ENCODE results near the gene ASPSCR1.
"Not testable (repeated sequence)": the region's sequence is repeated elsewhere in the genome, so short reads cannot be mapped to it uniquely, and the experiment has no call there.

Gene ASPSCR1

DNA sequence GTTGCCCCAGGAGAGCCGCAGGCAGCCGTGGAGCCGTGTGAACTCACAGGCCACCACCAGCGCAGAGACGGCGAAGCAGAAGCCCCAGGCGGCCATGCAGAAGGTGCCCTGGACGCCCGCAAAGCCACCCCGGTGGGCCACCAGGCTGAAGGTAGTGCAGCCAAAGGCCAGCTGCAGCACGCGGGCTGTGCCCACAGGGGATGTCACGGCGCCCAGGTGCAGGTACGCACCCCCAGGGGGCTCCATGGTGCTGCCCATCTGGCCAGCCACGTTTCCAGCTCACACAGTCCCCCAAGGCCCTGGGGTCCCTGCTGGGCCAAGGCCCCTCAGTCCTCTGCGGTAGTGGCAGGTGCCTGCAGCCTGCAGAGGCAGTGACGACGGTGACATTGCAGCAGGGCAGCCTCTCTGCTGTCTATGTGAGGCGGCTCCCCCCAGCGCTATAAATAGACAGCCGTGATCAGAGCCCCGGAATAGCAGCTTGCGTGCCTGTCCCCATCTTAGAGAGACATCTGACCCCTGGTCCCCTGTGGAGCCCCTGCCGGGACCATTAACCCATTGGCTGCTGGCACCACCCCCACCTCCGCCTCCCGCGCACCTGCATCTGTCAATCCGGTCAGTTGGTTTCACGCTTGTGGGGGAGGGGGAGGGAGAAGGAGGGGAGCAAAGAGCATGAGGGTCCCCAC, 35.8 kb upstream of the ASPSCR1 start:
- no peak for DNase-seq (ENCODE audit: low read depth in 1 of 2, low spot score in 1 of 2)

DNA sequence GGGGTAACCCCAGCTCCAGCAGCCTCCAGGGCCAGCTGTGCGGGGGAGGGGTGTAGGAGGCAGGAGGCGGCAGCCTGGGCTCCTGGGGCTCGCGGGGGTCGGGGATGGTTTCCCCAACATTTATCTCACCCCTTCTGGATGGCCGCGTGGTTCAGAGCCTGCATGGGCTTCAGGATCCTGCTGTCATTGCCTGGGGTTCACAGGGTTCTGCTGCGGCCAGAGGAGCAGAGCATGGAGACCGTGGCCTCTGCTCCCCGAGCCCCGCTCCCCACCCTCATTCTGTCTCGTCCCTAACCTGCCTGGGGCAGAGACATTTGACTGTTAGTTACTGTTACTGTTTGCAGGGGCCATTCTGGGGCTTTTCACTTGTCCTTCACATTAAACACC, 35.3 kb upstream of the ASPSCR1 start:
- DNase-seq (ENCODE audit: low read depth in 1 of 2, low spot score in 1 of 2): no peak

DNA sequence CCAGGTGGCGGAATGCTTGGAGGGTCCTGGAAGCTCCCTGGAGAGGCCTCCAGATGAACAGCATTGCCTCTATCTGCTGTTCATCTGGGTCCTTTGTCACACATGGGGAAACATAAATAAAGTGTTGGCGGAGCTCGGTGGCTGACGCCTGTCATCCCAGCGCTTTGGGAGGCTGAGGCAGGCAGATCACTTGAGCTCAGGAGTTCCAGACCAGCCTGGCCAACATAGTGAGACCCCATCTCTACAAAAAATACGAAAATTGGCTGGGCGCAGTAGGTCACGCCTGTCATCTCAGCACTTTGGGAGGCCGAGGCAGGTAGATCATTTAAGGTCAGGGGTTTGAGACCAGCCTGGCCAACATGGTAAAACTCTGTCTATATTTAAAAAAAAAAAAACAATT, 32.6 kb upstream of the ASPSCR1 start:
- DNase-seq (ENCODE audit: low read depth in 1 of 2, low spot score in 1 of 2): no peak

DNA sequence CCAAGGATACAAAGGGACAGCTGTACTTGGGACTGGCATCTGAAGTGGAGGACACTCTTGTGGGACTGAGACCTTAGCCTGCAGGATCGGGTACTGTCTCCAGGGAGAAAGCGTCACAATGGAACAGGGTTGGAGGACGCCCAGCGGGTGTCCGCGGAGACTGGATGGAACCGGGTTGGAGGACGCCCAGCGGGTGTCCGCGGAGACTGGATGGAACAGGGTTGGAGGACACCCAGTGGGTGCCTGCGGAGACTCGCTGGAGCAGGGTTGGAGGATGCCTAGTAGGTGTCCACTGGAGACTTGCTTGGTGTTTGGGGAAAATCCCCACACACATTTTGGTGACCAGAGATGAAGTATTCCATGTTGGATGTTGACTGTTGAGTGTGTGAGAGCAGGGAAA, 30.2 kb upstream of the ASPSCR1 start, which contains the start of gene MYADML2:
Gene MYADML2 (minus strand): TSS at position 45 of the 400 bp plus-strand sequence. CDS start 5,492 bp downstream, outside the sequence.
- no peak for DNase-seq (ENCODE audit: low read depth in 1 of 2, low spot score in 1 of 2)

DNA sequence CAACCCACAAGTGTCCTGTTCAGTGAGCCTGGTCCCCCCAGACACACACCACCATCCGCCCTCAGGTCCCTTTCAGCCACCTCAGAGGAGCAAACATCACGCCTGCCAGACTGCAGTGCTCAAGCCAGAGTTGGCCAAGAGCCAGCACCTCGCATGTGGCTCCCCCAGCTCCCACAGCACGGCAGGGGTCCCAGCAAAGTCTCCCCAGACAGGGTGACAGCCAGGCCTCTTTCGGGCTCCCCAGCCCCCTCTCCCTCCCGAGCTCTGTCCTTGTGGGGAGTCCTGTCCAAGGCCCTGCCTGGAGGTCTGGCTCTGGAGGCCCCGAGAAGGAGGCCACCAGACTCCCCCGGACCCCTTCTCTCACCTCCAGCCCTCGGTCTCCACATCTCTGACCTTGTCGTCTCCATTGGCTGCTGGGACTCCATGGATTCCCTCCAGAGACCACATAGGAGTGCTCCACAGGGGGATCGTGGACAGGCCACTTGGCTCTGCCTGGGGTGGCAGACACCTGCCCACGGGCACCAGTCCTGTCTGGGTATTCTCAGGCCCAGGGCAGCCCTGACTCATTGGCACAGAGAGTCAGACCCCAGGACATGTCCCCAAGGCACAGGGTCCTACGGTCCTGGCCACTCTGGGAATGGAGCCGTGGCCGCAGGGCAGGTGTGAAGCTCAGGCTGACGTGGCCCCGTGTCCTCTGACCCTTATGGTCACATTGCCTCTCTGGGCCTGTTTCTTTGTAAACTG, 28.6 kb upstream of the ASPSCR1 start:
- no peak for DNase-seq (ENCODE audit: low read depth in 1 of 2, low spot score in 1 of 2)

DNA sequence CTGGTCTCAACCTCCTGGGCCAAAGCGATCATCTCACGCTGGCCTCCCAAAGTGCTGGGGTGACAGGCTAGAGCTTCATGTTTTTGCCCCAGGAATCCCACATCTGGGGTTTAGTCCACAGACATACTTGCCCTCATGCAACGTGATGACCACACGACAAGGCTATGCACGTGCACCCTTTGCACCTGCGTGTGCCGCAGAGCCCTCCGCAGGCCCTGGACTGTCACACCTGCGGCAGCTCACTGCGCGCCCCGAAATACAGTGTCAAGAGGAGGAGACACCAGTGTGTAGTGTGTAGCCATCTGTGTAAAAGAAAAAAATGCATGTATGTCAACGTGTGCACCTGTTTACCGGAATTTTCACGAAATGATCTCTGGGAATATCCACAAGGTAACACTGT, 26.9 kb upstream of the ASPSCR1 start:
- no peak for DNase-seq (ENCODE audit: low read depth in 1 of 2, low spot score in 1 of 2)

DNA sequence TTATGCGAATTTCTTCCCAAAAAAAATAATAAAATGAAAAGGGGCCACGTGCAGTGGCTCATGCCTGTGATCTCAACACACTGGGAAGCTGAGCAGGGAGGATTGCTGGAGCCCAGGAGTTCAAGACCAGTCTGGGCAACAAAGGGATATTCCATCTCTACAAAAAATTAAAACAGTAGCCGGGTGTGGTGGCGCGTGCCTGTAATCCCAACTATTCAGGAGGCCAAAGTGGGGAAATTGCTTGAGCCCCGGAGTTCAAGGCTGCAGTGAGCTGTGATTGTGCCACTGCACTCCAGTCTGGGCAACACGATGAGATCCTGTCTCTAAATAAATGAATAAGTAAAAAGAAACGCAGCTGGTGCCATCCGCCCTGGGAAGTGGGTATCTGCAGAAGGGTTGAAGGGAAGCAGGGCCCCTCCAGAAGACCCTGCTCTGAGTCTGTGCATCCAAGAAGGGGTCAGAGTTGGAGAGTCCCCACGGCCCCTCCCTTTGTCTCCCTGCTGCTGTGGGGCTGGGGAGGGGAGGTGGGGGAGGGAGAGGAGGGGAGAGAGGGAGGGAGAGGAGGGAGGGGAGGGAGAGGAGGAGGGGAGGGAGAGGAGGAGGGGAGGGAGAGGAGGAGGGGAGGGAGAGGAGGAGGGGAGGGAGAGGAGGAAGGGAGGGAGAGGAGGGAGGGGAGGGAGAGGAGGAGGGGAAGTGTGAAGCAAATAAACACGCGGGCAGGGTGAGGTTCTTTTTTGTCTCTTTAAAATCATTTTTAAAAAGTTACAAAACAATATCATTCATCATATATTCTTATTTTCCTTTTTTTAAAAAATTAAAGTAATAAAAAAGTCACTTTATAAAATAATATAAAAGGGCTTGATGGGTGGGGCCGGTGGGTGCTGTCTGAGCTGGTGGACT, 25.4 kb upstream of the ASPSCR1 start:
- DNase-seq (ENCODE audit: low read depth in 1 of 2, low spot score in 1 of 2): no peak

DNA sequence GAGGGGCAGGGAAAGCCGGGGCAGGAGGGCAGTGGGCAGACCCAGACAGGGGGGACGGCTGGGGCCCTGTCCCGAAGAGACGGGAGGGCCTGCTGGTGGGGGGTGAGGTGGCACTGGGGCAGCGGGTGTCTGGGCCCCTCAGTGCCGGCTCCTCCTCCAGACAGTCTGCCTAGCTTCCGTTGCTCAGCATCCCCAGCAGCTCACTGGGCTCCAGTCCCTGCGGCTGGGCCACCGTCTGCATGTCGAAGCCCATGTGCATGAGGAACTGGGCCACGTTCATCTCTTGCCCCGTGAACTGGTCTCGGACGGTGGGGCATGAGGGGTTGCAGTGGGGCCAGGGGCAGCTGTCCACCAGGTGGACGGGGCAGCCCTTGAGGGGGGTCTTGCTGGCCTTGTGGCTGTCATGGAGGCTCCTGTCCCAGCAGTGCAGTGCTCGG, 24.6 kb upstream of the ASPSCR1 start:
- DNase-seq (ENCODE audit: low read depth in 1 of 2, low spot score in 1 of 2): no peak

DNA sequence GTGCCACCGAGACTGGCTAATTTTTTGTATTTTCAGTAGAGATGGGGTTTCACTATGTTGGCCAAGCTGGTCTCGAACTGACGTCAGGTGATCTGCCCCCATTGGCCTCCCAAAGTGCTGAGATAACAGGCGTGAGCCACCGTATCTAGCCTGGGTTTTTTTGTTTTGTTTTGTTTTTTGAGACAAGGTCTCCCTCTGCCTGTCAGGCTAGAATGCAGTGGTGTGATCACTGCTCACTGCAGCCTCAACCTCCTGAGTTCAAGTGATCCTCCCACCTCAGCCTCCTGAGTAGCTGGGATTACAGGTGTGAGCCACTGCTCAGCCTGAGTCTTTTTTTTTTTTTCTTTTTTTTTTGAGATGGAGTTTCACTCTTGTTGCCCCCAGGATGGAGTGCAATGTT, 24.0 kb upstream of the ASPSCR1 start:
- DNase-seq (ENCODE audit: low read depth in 1 of 2, low spot score in 1 of 2): not testable (repeated sequence)

DNA sequence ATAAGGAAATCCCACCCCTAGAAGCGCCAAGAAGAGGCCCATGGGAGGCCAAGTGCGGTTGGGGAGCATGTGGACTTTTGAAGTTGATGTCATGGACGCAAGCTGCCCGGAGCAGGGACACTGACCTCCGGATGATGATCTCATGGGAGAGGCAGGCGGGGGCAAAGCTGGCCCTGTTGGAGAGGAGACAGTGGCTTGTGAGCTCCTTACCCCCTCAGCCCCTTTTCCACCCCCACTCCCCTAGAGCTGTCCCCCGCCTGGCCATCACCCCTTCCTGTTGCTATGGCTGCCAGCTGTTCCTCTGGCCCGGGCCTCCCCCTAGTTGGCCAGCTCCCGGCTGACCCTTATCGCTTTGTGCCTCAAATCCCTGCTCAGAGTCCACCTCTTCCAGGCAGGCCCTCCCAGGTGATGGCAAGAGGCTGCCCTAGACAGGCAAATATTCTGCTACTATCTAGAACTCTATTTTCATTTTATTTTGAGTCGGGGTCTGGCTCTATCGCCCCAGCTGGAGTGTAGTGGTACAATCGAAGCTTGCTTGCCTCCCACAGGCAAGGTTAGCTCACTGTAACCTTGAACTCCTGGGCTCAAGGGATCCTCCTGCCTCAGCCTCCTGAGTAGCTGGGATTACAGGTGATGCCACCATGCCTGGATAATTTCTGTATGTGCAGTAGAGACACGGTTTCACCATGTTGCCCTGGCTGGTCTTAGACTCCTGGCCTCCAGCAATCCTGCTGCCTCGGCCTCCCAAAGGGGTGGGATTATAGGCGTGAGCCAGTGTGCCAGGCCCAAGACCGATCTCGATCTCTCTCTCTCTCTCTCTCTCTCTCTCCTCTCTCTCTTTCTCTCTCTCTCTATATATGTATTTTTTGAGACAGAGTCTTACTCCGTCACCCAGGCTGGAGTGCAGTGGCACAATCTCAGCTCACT, 23.0 kb upstream of the ASPSCR1 start:
- DNase-seq (ENCODE audit: low read depth in 1 of 2, low spot score in 1 of 2): no peak

DNA sequence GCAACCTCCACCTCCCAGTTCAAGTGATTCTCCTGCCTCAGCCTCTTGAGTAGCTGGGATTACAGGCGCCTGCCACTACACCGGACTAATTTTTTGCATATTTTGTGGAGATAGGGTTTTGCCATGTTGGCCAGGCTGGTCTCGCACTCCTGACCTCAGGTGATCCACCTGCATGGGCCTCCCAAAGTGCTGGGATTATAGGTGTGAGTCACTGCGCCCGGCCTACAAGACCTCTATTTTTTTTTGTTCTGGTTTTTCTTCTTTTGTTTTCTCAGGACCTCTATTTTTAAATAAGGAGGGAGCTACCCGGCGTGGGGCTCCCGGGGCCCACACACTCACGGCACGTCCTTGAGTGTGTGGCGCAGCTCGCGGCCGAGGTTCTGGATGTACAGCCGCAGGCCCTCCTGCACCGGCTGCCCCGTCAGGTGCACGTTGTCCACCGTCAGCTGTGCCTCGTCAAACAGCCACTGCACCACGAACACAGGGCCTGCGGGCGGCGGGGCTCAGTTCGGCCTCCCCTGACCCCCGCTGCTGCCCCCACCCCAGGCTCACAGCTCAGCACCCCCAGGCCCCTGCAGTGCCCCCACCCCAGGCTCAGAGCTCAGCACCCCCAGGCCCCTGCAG, 22.3 kb upstream of the ASPSCR1 start:
- no peak for DNase-seq (ENCODE audit: low read depth in 1 of 2, low spot score in 1 of 2)

DNA sequence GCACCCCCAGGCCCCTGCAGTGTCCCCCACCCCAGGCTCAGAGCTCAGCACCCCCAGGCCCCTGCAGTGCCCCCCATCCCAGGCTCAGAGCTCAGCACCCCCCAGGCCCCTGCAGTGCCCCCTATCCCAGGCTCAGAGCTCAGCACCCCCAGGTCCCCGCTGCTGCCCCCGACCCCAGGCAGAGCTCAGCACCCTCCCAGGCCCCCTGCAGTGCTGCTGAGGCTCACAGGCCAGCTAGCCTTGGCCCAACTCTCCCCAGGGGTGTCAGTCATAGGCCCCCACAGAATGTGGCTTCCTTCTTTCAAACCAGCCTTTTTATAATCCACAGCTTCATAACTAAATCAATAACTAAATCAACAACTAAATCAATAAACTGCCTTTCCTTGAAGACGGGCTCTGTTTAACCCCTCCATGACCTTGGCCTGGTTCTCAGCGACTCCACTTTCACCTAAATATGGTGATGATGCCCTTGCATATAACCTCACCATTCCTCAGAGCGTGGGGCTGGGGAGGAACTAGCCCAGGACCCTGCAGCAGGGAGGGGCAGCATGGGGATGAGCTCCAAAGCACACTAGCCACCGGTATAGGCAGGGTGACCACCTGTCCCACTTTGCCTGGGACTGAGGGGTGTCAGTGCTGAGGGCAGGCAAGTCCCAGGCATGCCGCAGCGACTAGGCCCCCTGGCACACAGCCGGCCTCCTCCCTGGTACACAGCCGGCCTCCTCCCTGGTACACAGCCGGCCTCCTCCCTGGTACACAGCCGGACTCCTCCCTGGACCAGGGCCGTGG, 21.5 kb upstream of the ASPSCR1 start:
- no peak for DNase-seq (ENCODE audit: low read depth in 1 of 2, low spot score in 1 of 2)

DNA sequence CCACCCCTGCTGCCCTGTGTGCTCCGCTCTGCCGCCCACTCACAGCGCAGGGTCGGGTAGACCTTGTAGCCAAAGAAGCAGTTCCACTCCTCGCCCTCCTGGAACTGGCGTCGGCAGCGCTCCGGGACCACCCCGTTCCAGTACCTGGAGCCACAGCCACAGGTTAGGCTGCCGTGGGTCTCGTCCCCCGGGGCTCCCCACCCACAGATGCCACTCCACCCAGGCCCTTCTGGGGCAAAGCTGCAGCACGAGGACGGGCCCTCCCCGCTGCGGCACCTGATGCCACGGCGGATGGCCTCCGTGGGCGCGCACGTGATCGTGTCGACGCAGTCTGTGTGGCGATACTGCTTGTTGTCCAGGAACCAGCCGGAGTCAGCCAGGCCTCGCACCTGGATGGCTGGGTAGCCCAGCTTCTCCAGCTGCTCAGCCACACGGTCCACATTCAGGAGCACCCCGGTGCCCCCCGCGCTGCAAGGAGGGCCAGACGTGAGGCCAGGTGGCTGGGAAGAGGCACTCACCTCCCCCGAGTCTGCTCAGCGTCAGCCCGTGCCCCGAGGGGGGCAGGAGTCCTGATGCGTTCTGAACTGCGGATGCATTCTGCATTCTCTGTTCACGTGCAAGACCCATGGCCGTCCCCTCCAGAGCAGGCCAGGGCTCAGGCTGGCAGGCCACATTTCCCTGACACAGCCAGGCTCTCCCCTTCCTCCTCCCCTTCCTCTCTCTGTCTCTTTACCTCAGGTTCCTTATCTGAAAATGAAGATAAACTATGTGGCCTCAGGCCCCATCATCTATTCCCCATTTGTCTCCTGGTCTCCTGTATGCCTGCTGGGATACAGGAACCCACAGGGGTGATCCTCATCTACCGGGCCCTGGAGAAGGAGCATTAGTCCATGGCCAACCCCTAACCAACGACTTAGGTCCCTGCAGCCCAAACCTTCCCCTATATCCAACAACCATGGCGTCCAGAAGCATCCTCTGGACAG, 20.5 kb upstream of the ASPSCR1 start:
- no peak for DNase-seq (ENCODE audit: low read depth in 1 of 2, low spot score in 1 of 2)

DNA sequence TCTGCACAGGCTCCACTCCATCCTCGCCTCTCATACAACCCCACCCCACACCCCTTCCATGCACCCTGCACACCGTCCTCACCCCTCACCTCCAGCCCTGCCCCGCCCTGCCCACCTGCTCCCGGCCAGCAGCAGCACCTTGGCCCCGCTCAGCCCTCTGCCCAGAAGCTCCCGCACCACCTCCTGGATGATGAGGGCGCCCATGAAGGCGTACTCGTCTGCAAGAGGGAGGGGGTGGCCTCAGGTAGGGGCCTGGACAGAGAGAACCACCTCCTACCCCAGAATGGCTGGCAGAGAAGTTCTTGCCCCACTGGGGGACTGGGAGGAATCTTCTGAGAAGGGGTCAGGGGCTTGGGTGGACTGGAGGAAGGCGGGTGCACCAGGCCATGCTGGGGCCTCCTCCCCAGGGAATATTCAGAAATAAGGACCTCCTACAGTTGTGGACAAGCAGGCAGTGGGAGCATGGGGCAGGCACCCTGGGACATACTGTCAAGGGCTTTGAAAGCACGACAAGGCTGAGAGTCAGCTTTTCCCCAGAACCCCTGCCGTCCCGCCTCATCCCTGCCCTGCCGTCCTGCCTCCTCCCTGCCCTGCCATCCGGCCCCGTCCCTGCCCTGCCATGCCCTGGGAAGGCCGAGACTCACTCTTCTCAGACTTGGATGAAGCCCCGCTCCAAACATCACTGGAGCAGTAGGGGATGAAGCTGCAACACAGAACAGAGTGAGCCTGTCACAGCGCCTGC, 19.6 kb upstream of the ASPSCR1 start:
- no peak for DNase-seq (ENCODE audit: low read depth in 1 of 2, low spot score in 1 of 2)

DNA sequence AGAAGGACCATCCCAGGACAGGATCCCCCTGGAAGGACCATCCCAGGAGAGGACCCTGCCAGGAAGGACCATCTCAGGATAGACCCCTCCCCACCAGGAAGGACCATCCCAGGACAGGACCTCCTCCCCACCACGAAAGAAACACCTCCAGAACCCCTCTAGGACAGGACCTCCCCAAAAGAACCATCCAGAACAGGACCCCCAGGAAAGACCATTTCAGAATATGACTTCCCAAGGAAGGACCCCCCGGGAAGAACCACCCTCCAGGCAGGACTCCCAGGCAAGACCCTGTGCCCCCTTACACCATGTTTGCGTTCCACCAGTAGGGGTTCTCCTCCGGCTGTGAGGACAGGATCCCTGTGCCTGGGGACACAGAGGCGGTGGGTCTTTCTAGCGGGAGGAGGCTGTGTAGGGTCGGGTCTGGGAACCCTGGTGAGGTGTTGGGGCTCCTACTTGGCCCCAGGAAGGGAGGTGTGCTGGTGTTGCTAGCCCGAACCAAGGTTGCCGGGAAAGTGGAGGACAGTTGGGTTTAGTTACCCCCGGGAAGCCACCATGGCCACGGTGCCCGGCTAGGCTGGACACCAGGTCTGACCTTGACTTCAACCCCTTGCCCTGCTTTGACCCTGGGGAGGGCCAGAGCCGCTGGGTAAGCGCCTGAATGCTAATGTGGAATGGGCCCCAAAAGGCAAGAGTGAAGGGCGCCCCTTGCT, 18.6 kb upstream of the ASPSCR1 start:
- no peak for DNase-seq (ENCODE audit: low read depth in 1 of 2, low spot score in 1 of 2)

DNA sequence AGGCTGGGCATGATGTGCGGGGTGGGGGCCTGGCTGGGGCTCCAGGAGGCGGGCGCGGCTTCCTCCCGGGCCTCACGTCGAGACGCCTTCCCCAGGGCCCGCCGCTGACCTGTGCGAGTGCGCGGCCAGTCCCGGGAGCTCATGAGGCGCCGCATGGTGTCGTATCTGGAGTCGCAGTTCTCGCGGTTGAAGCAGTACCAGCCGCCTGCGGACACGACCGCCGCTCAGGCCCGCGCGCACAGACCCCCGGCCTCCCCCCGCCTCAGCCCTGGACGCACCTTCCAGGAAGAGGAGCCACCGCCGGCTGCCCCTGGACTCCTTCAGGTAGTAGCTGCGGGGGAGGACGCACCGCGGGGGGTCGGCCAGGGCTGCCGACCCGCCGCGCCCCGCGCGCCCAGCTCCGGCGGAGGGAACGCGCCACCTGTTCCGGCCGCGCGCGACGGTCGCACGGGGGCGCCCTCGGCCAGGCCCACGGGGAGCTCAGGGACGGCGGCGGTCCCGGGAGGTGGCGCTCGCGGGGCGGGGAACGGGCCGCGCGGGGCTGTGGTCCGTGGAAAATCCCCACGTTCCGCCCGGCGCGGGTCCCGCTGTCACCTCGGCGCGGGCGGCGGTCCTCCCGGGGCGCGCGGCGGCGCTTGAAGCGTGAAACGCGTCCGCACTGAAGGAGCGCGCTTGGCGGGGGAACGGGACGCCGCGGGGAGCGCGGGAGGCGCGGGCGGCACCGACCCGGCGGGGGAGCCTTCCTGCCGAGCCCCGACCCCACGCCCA, 17.9 kb upstream of the ASPSCR1 start:
- peak; percentile 78 to 81 for DNase-seq (ENCODE audit: low read depth in 1 of 2, low spot score in 1 of 2)
